ENCODE data around the gene SFI1. TPM values are rescaled to one million over a fixed set of nuclear protein-coding genes. Genes with fewer than 3 reads are reported as not detected.

Gene SFI1
- total and polyA plus RNA-seq, 3 donors from 2014 or later: 48.8 to 141 (median 129) TPM

GRCh38 chr22:31610611-31611010, 114.3 kb downstream of the SFI1 start:
- intact Hi-C loops (cut with DNase I; ENCODE audit: low total_unique reads): no loop called here
- TF ChIP-seq CTCF (IDR thresholded peaks at IDR 0.05) (no peak), POLR2A (IDR thresholded peaks at IDR 0.05) (no peak)
- H3K4me1 ChIP-seq: peaks cover 8% of the 10 kb centered on the region
- no peak overlapping the region for H3K27ac ChIP-seq
- no peaks in the 10 kb centered on the region for H3K36me3 ChIP-seq (ENCODE audit: low read depth, missing control alignments)
- H3K9me3 ChIP-seq: no peaks in the 10 kb centered on the region
- no peaks in the 10 kb centered on the region for H3K27me3 ChIP-seq
- no peak overlapping the region for H3K4me3 ChIP-seq
- DNase-seq: no peak
- WGBS, 2 donors: 81 to 100% methylated on average over 3 to 6 of the region's 6 CpGs

DNA sequence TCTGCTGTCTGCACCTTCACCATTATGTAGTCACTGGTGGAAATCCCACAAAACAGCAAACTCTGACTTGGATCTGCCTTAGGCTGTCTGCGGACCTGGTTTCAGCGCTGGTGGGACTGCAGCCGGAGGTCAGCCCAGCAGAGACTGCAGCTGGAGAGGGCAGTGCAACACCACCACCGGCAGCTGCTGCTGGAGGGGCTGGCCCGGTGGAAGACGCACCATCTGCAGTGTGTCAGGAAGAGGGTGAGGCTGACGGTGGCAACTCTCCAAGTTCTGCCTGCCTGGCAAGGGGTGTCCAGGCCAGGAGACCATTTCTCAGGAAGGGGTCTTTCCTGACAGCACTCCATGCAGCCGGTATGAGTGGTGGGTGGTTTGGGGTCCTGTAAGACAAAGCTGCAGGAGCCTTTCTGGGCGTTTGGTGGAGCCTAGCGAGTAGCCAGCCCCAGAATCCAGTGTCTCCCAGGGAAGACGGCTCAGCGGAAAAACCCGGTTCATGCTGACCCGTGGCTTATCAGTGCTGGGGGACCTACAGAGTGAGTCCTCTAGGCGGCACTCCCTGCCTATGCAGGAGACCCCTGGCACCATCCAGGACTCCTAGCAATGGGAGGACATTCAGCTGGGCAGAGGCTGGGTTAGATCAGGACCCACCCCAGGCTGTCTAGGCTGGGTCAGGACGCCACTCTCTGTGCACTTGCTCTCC, 114.9 kb downstream of the SFI1 start:
- Histone ChIP-seq H3K27ac (no peak overlapping the region), H3K4me1 (peaks cover 12% of the 10 kb centered on the region), H3K4me3 (no peak overlapping the region), H3K36me3 (ENCODE audit: low read depth, missing control alignments) (no peaks in the 10 kb centered on the region), H3K9me3 (no peaks in the 10 kb centered on the region), H3K27me3 (no peaks in the 10 kb centered on the region)
- TF ChIP-seq POLR2A (IDR thresholded peaks at IDR 0.05): no peak
- 78 to 100% methylated on average over 1 to 14 of the region's 16 CpGs for WGBS, 2 donors
- intact Hi-C loops (cut with DNase I; ENCODE audit: low total_unique reads): no loop called here
- no peak for DNase-seq

GRCh38 chr22:31612891-31613285, 116.6 kb downstream of the SFI1 start:
- intact Hi-C loops (cut with DNase I; ENCODE audit: low total_unique reads): no loop called here
- H3K4me3 ChIP-seq: no peak overlapping the region
- TF ChIP-seq CTCF (IDR thresholded peaks at IDR 0.05): no peak
- no peak for TF ChIP-seq POLR2A (IDR thresholded peaks at IDR 0.05)
- DNase-seq: no peak
- H3K36me3 ChIP-seq (ENCODE audit: low read depth, missing control alignments): no peaks in the 10 kb centered on the region
- no peaks in the 10 kb centered on the region for H3K27me3 ChIP-seq
- H3K9me3 ChIP-seq: no peaks in the 10 kb centered on the region
- no peak overlapping the region for H3K27ac ChIP-seq
- peaks cover 13% of the 10 kb centered on the region for H3K4me1 ChIP-seq
- 87 to 88% methylated on average over 11 to 12 of the region's 12 CpGs for WGBS, 2 donors

DNA sequence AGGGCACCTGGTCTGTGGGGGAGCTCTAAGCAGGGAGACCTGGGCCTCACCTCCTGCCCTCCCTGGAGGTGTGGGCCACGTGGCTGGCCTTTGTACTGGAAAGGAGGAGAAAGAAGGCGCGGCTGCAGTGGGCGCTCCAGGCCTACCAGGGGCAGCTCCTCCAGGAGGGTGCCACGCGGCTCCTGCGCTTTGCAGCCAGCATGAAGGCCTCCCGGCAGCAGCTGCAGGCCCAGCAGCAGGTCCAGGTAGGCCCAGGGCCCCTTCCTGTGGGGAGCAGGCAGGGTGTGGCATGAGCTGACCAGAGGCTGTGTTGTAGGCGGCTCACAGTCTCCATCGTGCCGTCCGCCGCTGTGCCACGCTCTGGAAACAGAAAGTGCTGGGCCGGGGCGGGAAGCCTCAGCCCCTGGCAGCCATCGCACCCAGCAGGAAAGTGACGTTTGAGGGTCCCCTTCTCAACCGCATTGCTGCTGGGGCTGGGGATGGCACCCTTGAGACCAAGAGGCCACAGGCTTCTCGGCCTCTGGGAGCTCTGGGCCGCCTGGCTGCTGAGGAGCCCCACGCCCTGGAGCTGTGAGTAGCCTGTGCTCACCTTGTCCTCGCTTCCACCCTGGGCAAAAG, 117.1 kb downstream of the SFI1 start:
- intact Hi-C loops (cut with DNase I; ENCODE audit: low total_unique reads): no loop called here
- H3K36me3 ChIP-seq (ENCODE audit: low read depth, missing control alignments): no peaks in the 10 kb centered on the region
- H3K27ac ChIP-seq: no peak overlapping the region
- no peaks in the 10 kb centered on the region for H3K27me3 ChIP-seq
- WGBS, 2 donors: 88 to 92% methylated on average over 4 to 23 of the region's 23 CpGs
- no peak for TF ChIP-seq POLR2A (IDR thresholded peaks at IDR 0.05)
- no peak for DNase-seq
- no peak overlapping the region for H3K4me3 ChIP-seq
- H3K9me3 ChIP-seq: no peaks in the 10 kb centered on the region
- H3K4me1 ChIP-seq: peaks cover 13% of the 10 kb centered on the region

GRCh38 chr22:31613904-31614296, 117.6 kb downstream of the SFI1 start:
- WGBS, 2 donors: 74 to 82% methylated on average over 10 of the region's 10 CpGs
- Histone ChIP-seq H3K4me3 (no peak overlapping the region), H3K36me3 (ENCODE audit: low read depth, missing control alignments) (no peaks in the 10 kb centered on the region), H3K27me3 (no peaks in the 10 kb centered on the region), H3K9me3 (no peaks in the 10 kb centered on the region), H3K4me1 (peaks cover 13% of the 10 kb centered on the region), H3K27ac (no peak overlapping the region)
- intact Hi-C loops (cut with DNase I; ENCODE audit: low total_unique reads): no loop called here
- TF ChIP-seq CTCF (IDR thresholded peaks at IDR 0.05) (no peak), POLR2A (IDR thresholded peaks at IDR 0.05) (no peak)
- no peak for DNase-seq

Data from testis (tissue), 3 donors.